HepG2 (cell line): ENCODE data around the gene GDF7. TPM values are rescaled to one million over a fixed set of nuclear protein-coding genes. Genes with fewer than 3 reads are reported as not detected.

ENCODE experiments used
- IKZF4 ChIP-seq: sonication (generic); formaldehyde crosslinking; IDR thresholded peaks from 2 replicates; pipeline ENCODE4 v1.5.1; 2020; ENCODE audit warnings: borderline replicate concordance, mild to moderate bottlenecking, low read depth, missing genetic modification reagents; ENCODE audit errors: not compliant biosample characterization
- MLXIP ChIP-seq: sonication (generic); formaldehyde crosslinking; IDR thresholded peaks from 2 replicates; pipeline ENCODE4 v1.9.0; 2021; ENCODE audit warnings: missing genetic modification reagents, borderline replicate concordance
- RNF219 ChIP-seq: sonication (generic); formaldehyde crosslinking; IDR thresholded peaks from 2 replicates; pipeline ENCODE4 v1.5.0; 2020; ENCODE audit warnings: mild to moderate bottlenecking, missing genetic modification reagents
- TCF7 ChIP-seq: sonication (generic); IDR thresholded peaks from 2 replicates; pipeline ENCODE4 v1.6.1; 2016; ENCODE audit warnings: antibody characterized with exemption, low read depth
- THAP8 ChIP-seq: sonication (generic); formaldehyde crosslinking; IDR thresholded peaks from 2 replicates; pipeline ENCODE4 v1.5.1; 2020; ENCODE audit warnings: missing genetic modification reagents, mild to moderate bottlenecking, borderline replicate concordance
- ZNF160 ChIP-seq: sonication (generic); formaldehyde crosslinking; IDR thresholded peaks from 2 replicates; pipeline ENCODE4 v1.8.0; 2022; ENCODE audit warnings: mild to moderate bottlenecking, inconsistent platforms, missing genetic modification reagents
- ZNF34 ChIP-seq: sonication (generic); formaldehyde crosslinking; IDR thresholded peaks from 2 replicates; pipeline ENCODE4 v1.4.0; 2020; ENCODE audit warnings: mild to moderate bottlenecking, missing genetic modification reagents, borderline replicate concordance
- ZNF713 ChIP-seq: sonication (generic); formaldehyde crosslinking; IDR thresholded peaks from 2 replicates; pipeline ENCODE4 v1.4.0; 2020; ENCODE audit warnings: mild to moderate bottlenecking, missing genetic modification reagents
- ZNF841 ChIP-seq: sonication (generic); formaldehyde crosslinking; IDR thresholded peaks from 2 replicates; pipeline ENCODE4 v1.8.1; 2023; ENCODE audit warnings: missing genetic modification reagents, borderline replicate concordance
- polyA plus RNA-seq, 8 experiments: library from polyadenylated mRNA; depleted of rRNA in 3 of 8; stranded (reverse) in 7 of 8; unstranded in 1 of 8; fragments of >200 nt; fragmentation: Illumina TruSeq in 4 of 8; extraction: Trizol in 4 of 8; gene quantifications; 2 replicates each; pipeline versions ENCODE4 v1.2.1 to v1.2.3, GENCODE V29; 2011 to 2016; ENCODE audit warnings: low read depth in 4 of 8, missing spikeins in 1 of 8, mixed read lengths in 1 of 8; ENCODE audit not compliant: insufficient read depth in 1 of 8
- total RNA-seq, 5 experiments: library from RNA; depleted of rRNA; stranded (reverse); fragments of >200 nt; fragmentation: Illumina TruSeq; extraction: Trizol; gene quantifications; 2 replicates each; pipeline ENCODE4 v1.2.3, GENCODE V29; 2016; ENCODE audit warnings: low read depth in 1 of 5
- TF ChIP-seq, protein P1 (sequence below): sonication (generic); formaldehyde crosslinking; IDR thresholded peaks from 2 replicates; pipeline ENCODE4 v1.4.0; 2020; ENCODE audit warnings: missing genetic modification reagents, borderline replicate concordance
- TF ChIP-seq, protein P2 (sequence below): sonication (generic); formaldehyde crosslinking; IDR thresholded peaks from 2 replicates; pipeline ENCODE4 v1.4.0; 2020; ENCODE audit warnings: missing genetic modification reagents, low read depth, mild to moderate bottlenecking, borderline replicate concordance
- TF ChIP-seq, protein P3 (sequence below): sonication (generic); formaldehyde crosslinking; IDR thresholded peaks from 2 replicates; pipeline ENCODE4 v1.5.1; 2020; ENCODE audit warnings: missing genetic modification reagents, mild to moderate bottlenecking, borderline replicate concordance
- TF ChIP-seq, protein P4 (sequence below): sonication (generic); formaldehyde crosslinking; IDR thresholded peaks from 2 replicates; pipeline ENCODE4 v1.4.0; 2020; ENCODE audit warnings: missing genetic modification reagents, borderline replicate concordance

GDF7 gene
- total and polyA plus RNA-seq, 2 of the 13 experiments (the other 11 are each of a cell fraction or from before 2014, with no cell fraction given), result 1.6 to 15.0 TPM

- TF ChIP-seq, protein P1, sequence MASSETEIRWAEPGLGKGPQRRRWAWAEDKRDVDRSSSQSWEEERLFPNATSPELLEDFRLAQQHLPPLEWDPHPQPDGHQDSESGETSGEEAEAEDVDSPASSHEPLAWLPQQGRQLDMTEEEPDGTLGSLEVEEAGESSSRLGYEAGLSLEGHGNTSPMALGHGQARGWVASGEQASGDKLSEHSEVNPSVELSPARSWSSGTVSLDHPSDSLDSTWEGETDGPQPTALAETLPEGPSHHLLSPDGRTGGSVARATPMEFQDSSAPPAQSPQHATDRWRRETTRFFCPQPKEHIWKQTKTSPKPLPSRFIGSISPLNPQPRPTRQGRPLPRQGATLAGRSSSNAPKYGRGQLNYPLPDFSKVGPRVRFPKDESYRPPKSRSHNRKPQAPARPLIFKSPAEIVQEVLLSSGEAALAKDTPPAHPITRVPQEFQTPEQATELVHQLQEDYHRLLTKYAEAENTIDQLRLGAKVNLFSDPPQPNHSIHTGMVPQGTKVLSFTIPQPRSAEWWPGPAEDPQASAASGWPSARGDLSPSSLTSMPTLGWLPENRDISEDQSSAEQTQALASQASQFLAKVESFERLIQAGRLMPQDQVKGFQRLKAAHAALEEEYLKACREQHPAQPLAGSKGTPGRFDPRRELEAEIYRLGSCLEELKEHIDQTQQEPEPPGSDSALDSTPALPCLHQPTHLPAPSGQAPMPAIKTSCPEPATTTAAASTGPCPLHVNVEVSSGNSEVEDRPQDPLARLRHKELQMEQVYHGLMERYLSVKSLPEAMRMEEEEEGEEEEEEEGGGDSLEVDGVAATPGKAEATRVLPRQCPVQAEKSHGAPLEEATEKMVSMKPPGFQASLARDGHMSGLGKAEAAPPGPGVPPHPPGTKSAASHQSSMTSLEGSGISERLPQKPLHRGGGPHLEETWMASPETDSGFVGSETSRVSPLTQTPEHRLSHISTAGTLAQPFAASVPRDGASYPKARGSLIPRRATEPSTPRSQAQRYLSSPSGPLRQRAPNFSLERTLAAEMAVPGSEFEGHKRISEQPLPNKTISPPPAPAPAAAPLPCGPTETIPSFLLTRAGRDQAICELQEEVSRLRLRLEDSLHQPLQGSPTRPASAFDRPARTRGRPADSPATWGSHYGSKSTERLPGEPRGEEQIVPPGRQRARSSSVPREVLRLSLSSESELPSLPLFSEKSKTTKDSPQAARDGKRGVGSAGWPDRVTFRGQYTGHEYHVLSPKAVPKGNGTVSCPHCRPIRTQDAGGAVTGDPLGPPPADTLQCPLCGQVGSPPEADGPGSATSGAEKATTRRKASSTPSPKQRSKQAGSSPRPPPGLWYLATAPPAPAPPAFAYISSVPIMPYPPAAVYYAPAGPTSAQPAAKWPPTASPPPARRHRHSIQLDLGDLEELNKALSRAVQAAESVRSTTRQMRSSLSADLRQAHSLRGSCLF (CRISPR knock-in tag), result no peak
- TF ChIP-seq ZNF34 (CRISPR knock-in tag) (no peak), IKZF4 (CRISPR knock-in tag) (no peak), THAP8 (CRISPR knock-in tag) (no peak), TCF7 (no peak), ZNF160 (CRISPR knock-in tag) (no peak), ZNF841 (CRISPR knock-in tag) (no peak), RNF219 (CRISPR knock-in tag) (no peak), ZNF713 (CRISPR knock-in tag) (no peak), MLXIP (CRISPR knock-in tag) (no peak)
- TF ChIP-seq, protein P2, sequence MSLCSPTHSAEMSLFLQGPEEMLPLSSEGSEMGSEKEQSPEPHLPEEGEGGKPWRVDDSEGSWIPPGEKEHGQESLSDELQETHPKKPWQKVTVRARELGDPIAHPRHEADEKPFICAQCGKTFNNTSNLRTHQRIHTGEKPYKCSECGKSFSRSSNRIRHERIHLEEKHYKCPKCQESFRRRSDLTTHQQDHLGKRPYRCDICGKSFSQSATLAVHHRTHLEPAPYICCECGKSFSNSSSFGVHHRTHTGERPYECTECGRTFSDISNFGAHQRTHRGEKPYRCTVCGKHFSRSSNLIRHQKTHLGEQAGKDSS, result 0 out of 2 replicates have a peak, but pooled peaks have one; percentile 45
- TF ChIP-seq, protein P3, sequence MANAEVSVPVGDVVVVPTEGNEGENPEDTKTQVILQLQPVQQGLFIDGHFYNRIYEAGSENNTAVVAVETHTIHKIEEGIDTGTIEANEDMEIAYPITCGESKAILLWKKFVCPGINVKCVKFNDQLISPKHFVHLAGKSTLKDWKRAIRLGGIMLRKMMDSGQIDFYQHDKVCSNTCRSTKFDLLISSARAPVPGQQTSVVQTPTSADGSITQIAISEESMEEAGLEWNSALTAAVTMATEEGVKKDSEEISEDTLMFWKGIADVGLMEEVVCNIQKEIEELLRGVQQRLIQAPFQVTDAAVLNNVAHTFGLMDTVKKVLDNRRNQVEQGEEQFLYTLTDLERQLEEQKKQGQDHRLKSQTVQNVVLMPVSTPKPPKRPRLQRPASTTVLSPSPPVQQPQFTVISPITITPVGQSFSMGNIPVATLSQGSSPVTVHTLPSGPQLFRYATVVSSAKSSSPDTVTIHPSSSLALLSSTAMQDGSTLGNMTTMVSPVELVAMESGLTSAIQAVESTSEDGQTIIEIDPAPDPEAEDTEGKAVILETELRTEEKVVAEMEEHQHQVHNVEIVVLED (CRISPR knock-in tag), result no peak
- TF ChIP-seq, protein P4, sequence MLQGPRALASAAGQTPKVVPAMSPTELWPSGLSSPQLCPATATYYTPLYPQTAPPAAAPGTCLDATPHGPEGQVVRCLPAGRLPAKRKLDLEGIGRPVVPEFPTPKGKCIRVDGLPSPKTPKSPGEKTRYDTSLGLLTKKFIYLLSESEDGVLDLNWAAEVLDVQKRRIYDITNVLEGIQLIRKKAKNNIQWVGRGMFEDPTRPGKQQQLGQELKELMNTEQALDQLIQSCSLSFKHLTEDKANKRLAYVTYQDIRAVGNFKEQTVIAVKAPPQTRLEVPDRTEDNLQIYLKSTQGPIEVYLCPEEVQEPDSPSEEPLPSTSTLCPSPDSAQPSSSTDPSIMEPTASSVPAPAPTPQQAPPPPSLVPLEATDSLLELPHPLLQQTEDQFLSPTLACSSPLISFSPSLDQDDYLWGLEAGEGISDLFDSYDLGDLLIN, result no peak
These were observed 17.7 kb downstream of the GDF7 start (continued) for GRCh38 chr2:20684581-20685063.
